GM21528 (cell line): ENCODE measurements around the gene HINT1.

Experiments used
- ATAC-seq: cut with Tn5 transposase; IDR thresholded peaks from one replicate; pipeline ENCODE4 v1.9.1; 2021; ENCODE audit warnings: mild to moderate bottlenecking, moderate library complexity; ENCODE audit not compliant: unreplicated experiment, low FRiP score

The HINT1 gene

DNA sequence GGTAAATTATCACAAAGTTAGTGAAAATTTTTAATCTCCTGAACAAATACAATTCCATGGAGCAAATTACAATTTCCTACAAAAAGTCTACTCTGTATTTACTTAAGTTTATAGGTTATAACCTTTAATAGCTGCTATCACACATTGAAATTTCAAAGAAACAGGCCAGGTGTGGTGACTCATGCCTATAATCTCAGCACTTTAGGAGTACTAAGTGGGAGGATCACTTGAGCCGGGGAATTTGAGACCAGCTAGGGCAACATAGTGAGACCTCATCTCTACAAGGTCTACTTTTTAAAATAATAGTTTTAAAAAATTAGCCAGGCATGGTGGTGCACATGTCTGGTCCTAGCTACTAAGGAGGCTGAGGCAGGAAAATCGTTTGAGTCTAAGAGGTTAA lies 50.3 kb downstream of the HINT1 start:
- ATAC-seq = no peak

DNA sequence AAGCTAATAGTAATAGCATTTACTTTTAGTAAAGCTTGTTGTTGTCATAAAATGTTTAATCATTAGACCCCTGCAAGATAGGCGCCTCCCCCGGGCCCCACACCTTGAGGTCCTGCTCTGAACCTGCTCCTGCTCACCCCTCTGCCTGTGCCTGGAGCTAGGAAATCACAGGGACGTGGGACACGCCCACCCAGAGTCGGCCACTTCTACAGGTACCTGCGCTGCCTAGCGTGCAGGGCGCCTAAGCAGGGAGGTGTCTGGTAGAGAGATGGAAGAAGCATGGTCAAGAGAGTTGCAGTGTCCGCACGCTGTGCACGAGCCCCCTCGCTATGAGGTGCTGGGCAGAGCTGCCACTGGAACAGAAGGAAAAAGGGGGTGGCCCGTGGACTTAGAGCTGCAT lies 52.6 kb downstream of the HINT1 start:
- ATAC-seq = no peak

DNA sequence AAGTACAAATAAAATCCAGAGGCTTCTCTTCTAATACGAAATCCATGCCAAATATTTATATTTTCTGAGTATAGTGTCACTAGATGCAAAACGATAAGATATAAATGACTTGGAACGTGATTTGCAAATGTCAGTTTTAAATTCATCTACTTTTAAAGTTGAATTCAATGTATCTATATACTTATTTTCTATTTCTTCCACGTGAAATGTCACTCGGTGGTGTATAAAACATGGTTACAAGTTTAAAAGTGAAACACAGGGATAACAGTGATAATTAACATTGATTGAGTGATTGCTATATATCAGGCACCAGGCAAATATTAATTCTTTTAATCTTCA lies 54.8 kb downstream of the HINT1 start:
- ATAC-seq = no peak

DNA sequence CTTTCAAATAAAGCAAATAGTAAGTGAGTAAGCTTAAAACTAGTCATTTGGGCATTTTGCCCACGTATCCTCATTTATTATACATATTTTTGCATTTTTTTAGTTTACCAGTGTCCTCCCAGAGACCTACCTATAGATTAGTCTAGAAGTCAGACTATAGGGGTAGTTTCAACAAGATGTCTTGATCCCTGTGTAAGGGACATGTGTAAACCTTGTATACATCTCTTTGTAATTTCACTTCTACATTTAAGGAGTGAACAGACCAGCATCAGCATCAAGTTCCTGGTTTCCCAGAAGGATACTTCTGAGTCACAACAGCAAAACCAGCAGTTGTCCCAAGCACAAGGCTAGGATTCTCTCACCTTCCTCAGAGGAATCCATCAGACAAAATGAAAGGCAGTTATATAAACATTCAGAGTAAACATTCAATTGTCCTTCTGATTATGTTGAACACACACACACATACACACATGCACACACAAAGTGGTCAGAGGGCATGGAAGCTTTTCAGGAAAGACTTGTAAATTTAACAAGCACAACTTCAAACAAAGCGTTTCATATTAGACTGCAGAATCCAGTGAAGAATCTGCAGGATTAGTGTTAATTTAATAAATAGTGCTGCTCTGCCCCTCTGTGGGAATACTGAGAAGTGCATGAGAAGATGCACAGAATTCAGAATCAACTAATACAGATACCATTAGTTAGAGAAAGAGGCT lies 55.4 kb downstream of the HINT1 start:
- ATAC-seq = peak; percentile 94
